ENCODE results near the gene PSME3IP1. TPM values are rescaled to one million over a fixed set of nuclear protein-coding genes. Genes with fewer than 3 reads are reported as not detected.

The PSME3IP1 gene
- total RNA-seq, 1 experiment from 2014 or later = 103 TPM

DNA sequence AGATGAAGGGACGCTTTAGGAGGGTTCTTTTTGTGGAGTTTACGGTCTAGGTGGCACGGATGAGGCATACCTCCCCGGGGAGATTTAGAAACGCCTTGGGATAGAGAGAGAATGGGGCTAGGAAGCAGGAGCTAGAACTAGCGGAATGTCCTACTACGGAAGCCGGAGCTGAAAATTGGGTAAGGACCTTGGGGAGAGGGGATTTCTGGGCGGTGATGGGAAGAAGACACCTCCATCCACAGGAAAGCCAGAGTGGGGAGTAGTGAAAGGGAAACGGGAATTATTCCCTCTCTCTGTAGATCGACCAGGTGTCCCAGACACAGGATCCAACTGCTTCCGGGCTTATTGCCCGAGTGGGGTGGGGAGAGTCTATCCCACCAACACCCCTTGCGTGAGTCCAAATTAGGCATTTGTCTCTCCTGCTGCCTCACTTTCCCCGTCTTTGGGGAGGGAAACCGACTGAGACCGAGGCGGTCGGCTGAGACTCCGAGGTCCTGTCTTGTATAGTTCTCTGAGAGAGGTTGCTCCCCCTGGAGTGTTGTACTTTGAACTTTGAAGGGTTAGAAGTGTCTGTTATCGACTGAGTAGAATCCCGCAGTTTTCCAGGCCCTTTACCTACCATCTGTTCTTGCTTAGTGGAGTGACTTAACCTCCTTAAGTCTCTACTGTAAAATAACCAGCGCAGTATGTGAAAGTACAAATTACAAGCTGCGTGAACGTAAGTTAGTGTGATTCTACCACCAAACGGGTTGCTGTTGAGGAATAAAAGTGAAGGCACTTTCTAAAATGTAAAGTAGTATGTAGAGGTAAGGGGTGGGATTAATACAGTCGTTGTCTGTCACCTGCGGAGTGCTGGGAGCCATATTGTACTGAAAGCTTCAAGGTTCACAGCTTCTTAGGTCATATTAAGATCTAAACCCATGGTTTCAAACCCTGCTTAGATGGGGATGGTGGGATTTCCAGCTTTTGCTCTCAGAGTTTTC, 1.3 kb upstream of the PSME3IP1 start:
- H2BK20ac ChIP-seq (ENCODE audit: low read depth, low read length, poor library complexity, severe bottlenecking) = no peak overlapping the region
- peaks cover 4% of the 10 kb centered on the region for H3K79me1 ChIP-seq (ENCODE audit: insufficient read depth, low read depth, low read length, poor library complexity, severe bottlenecking)
- no peak overlapping the region for H2BK5ac ChIP-seq (ENCODE audit: insufficient read length, low read length)
- H3K9me3 ChIP-seq (ENCODE audit: control insufficient read depth, low read depth, low read length) = no peaks in the 10 kb centered on the region
- H2BK15ac ChIP-seq (ENCODE audit: low read depth, low read length) = no peak overlapping the region
- no peaks in the 10 kb centered on the region for H3K27me3 ChIP-seq (ENCODE audit: insufficient read depth, low read length)
- TF ChIP-seq, protein P1, sequence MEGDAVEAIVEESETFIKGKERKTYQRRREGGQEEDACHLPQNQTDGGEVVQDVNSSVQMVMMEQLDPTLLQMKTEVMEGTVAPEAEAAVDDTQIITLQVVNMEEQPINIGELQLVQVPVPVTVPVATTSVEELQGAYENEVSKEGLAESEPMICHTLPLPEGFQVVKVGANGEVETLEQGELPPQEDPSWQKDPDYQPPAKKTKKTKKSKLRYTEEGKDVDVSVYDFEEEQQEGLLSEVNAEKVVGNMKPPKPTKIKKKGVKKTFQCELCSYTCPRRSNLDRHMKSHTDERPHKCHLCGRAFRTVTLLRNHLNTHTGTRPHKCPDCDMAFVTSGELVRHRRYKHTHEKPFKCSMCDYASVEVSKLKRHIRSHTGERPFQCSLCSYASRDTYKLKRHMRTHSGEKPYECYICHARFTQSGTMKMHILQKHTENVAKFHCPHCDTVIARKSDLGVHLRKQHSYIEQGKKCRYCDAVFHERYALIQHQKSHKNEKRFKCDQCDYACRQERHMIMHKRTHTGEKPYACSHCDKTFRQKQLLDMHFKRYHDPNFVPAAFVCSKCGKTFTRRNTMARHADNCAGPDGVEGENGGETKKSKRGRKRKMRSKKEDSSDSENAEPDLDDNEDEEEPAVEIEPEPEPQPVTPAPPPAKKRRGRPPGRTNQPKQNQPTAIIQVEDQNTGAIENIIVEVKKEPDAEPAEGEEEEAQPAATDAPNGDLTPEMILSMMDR (conservative IDR thresholded peaks at IDR 0.05) = no peak; the same call in 2 of the 3 replicates
- H3T11ph ChIP-seq (ENCODE audit: low read length) = no peak overlapping the region
- H3K4ac ChIP-seq (ENCODE audit: low read depth, low read length) = no peak overlapping the region
- H3K79me2 ChIP-seq (ENCODE audit: insufficient read depth, low read length) = peaks cover 22% of the 10 kb centered on the region
- no peak overlapping the region for H3K18ac ChIP-seq (ENCODE audit: insufficient read length, low read depth, low read length)
- H4K5ac ChIP-seq (ENCODE audit: insufficient read length, low read depth, low read length) = no peak overlapping the region
- Mint-ChIP-seq H3K36me3 (ENCODE audit: insufficient read depth in 1 of 3, low read depth in 3 of 3) (peaks cover 0 to 3% (median 0%) of the 10 kb centered on the region in 3 experiments; a peak in 3 of 7 replicates), H3K9me3 (no peaks in the 10 kb centered on the region; a peak in 1 of 5 replicates), H3K27ac (peak overlapping the region; percentile 86 to 99 (median 94)), H3K4me3 (peak overlapping the region; percentile 98 to 99), H3K27me3 (ENCODE audit: low read depth) (no peaks in the 10 kb centered on the region), H3K4me1 (peaks cover 32 to 33% of the 10 kb centered on the region in 2 experiments)
- no peak overlapping the region for H3K23ac ChIP-seq (ENCODE audit: insufficient read length, low read depth, low read length)
- no peak overlapping the region for H3K14ac ChIP-seq (ENCODE audit: insufficient read depth, low read length)
- WGBS (ENCODE audit: extremely low coverage, insufficient read length, low lambda C conversion rate) = no CpG with 5 or more reads among the region's 28 CpGs
- no peak overlapping the region for H2BK120ac ChIP-seq (ENCODE audit: low read depth, low read length, poor library complexity, severe bottlenecking)
- H4K91ac ChIP-seq (ENCODE audit: insufficient read length, low read depth, low read length) = no peak overlapping the region
- H3K4me2 ChIP-seq (ENCODE audit: insufficient read depth, insufficient read length, low read length) = peak overlapping the region; percentile 90
- H3K4me1 ChIP-seq (ENCODE audit: insufficient read depth, low read length) = peaks cover 2% of the 10 kb centered on the region; the same call in 1 of the 2 replicates
- peaks cover 14% of the 10 kb centered on the region for H3K23me2 ChIP-seq (ENCODE audit: insufficient read length, low read depth, low read length, poor library complexity, severe bottlenecking)
- H3K56ac ChIP-seq (ENCODE audit: insufficient read length, low read depth, low read length) = no peak overlapping the region
- peak; percentile 28 for DNase-seq
- H3K9ac ChIP-seq (ENCODE audit: extremely low read depth, insufficient read length, low read length) = peak overlapping the region; percentile 61
- no peak overlapping the region for H2AK5ac ChIP-seq (ENCODE audit: insufficient read length, low read length)
- H2AFZ ChIP-seq (ENCODE audit: low read length) = no peak overlapping the region
- H2BK12ac ChIP-seq (ENCODE audit: insufficient read length, low read depth, low read length) = no peak overlapping the region
- H4K20me1 ChIP-seq (ENCODE audit: control insufficient read depth, insufficient read depth, insufficient read length) = no peaks in the 10 kb centered on the region
- no peak overlapping the region for H4K8ac ChIP-seq (replicated peaks; ENCODE audit: insufficient read length, low read depth, low read length)
- no peak overlapping the region for H3K27ac ChIP-seq (ENCODE audit: insufficient read length, low read depth, low read length)

Data from H9 (cell line).